Measurements from ENCODE around the gene GSK3B. TPM values are rescaled to one million over a fixed set of nuclear protein-coding genes. Genes with fewer than 3 reads are reported as not detected.

GSK3B gene
- total RNA-seq, 1 experiment from 2014 or later = 50.0 TPM

DNA sequence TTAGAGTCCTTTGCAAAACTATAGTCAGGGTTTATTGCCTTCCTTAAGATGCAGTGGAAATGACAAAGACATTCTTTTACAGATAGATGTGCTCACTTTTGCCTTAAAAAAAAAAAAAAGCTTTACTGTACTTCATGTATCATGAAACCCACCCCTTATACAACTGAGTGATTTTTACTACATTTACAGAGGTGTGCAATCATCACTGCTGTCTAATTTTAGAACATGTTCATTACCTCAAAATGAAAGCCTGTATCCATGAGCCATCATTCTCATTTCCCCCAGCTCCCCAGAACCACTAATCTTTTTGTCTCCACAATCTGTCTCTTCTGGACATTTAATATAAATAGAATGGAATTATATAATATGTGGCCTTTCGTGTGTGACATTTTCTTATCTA, 200.5 kb downstream of the GSK3B start:
- ChIA-PET RAD21 (ENCODE audit: low non-redundant PET in 1 of 2, low total read pairs in 2 of 2, uncharacterized antibody in 2 of 2, unreplicated experiment in 2 of 2) (interaction anchor here in 1 of 2 experiments (1.2 kb wide), 1 partner anchor 253 kb away, joined by 3 read pairs; no protein-coding TSS in a partner anchor), POLR2A (no interaction called here), CTCF (interaction anchor here (0.8 to 2.3 kb wide), 4 partner anchors 11 to 524 kb away, joined by 3 to 6 read pairs (median 4); no protein-coding TSS in a partner anchor)
- Histone ChIP-seq H3K4me1 (ENCODE audit: control insufficient read depth in 1 of 2, insufficient read depth in 2 of 2, low read length in 2 of 2) (no peaks in the 10 kb centered on the region), H3K9me2 (ENCODE audit: insufficient read depth) (no peaks in the 10 kb centered on the region), H4K20me1 (ENCODE audit: insufficient read depth) (no peaks in the 10 kb centered on the region), H3K79me2 (ENCODE audit: insufficient read depth, low read length) (no peaks in the 10 kb centered on the region), H2AFZ (ENCODE audit: low read depth, low read length, poor library complexity, severe bottlenecking) (no peak overlapping the region), H3K9ac (ENCODE audit: low read length) (no peak overlapping the region), H3K9me3 (ENCODE audit: control insufficient read depth in 1 of 2, insufficient read depth in 1 of 2, low read depth in 1 of 2, low read length in 2 of 2) (0 out of 4 replicates have a peak, but pooled peaks cover 0 to 6% of the 10 kb centered on the region in 2 experiments), H3K36me3 (ENCODE audit: control insufficient read depth in 1 of 2, insufficient read depth in 2 of 2, low read length in 2 of 2) (0 out of 4 replicates have a peak, but pooled peaks cover 0 to 3% of the 10 kb centered on the region in 2 experiments), H3K27me3 (ENCODE audit: insufficient read depth, low read length) (no peaks in the 10 kb centered on the region), H3K4me3 (replicated peaks in 1 of 2; ENCODE audit: low read depth in 1 of 2, low read length in 2 of 2) (no peak overlapping the region), H3K4me2 (ENCODE audit: low read length) (no peak overlapping the region), H3K27ac (ENCODE audit: low read depth, low read length) (no peak overlapping the region)
- no TSS peak for BruUV-seq (replicated peaks)
- ATAC-seq (no peak), DNase-seq (ENCODE audit: low read depth, low spot score) (no peak)
- TF ChIP-seq SP1 (IDR thresholded peaks at IDR 0.05; ENCODE audit: low read depth) = no peak
- TF ChIP-seq FOSL1 (IDR thresholded peaks at IDR 0.05; ENCODE audit: low read depth) = no peak
- TF ChIP-seq TCF7L2 (IDR thresholded peaks at IDR 0.05; ENCODE audit: borderline replicate concordance, extremely low read depth, insufficient read depth, insufficient read length) = no peak
- TF ChIP-seq ZFX (IDR thresholded peaks at IDR 0.05) = no peak
- TF ChIP-seq CBX3 (IDR thresholded peaks at IDR 0.05; ENCODE audit: low read depth) = no peak
- no peak for TF ChIP-seq EGR1 (IDR thresholded peaks at IDR 0.05; ENCODE audit: low read depth)
- TF ChIP-seq, protein P1, sequence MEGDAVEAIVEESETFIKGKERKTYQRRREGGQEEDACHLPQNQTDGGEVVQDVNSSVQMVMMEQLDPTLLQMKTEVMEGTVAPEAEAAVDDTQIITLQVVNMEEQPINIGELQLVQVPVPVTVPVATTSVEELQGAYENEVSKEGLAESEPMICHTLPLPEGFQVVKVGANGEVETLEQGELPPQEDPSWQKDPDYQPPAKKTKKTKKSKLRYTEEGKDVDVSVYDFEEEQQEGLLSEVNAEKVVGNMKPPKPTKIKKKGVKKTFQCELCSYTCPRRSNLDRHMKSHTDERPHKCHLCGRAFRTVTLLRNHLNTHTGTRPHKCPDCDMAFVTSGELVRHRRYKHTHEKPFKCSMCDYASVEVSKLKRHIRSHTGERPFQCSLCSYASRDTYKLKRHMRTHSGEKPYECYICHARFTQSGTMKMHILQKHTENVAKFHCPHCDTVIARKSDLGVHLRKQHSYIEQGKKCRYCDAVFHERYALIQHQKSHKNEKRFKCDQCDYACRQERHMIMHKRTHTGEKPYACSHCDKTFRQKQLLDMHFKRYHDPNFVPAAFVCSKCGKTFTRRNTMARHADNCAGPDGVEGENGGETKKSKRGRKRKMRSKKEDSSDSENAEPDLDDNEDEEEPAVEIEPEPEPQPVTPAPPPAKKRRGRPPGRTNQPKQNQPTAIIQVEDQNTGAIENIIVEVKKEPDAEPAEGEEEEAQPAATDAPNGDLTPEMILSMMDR (IDR thresholded peaks at IDR 0.05 in 2 of 3, conservative IDR thresholded peaks at IDR 0.05 in 1 of 3; ENCODE audit: borderline replicate concordance in 1 of 3, insufficient read depth in 1 of 3, low read depth in 2 of 3, low read length in 2 of 3) = no peak
- TF ChIP-seq, protein P2, sequence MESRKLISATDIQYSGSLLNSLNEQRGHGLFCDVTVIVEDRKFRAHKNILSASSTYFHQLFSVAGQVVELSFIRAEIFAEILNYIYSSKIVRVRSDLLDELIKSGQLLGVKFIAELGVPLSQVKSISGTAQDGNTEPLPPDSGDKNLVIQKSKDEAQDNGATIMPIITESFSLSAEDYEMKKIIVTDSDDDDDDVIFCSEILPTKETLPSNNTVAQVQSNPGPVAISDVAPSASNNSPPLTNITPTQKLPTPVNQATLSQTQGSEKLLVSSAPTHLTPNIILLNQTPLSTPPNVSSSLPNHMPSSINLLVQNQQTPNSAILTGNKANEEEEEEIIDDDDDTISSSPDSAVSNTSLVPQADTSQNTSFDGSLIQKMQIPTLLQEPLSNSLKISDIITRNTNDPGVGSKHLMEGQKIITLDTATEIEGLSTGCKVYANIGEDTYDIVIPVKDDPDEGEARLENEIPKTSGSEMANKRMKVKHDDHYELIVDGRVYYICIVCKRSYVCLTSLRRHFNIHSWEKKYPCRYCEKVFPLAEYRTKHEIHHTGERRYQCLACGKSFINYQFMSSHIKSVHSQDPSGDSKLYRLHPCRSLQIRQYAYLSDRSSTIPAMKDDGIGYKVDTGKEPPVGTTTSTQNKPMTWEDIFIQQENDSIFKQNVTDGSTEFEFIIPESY (IDR thresholded peaks at IDR 0.05; ENCODE audit: extremely low read depth, insufficient replicate concordance, low read length) = no peak
- TF ChIP-seq, protein P3, sequence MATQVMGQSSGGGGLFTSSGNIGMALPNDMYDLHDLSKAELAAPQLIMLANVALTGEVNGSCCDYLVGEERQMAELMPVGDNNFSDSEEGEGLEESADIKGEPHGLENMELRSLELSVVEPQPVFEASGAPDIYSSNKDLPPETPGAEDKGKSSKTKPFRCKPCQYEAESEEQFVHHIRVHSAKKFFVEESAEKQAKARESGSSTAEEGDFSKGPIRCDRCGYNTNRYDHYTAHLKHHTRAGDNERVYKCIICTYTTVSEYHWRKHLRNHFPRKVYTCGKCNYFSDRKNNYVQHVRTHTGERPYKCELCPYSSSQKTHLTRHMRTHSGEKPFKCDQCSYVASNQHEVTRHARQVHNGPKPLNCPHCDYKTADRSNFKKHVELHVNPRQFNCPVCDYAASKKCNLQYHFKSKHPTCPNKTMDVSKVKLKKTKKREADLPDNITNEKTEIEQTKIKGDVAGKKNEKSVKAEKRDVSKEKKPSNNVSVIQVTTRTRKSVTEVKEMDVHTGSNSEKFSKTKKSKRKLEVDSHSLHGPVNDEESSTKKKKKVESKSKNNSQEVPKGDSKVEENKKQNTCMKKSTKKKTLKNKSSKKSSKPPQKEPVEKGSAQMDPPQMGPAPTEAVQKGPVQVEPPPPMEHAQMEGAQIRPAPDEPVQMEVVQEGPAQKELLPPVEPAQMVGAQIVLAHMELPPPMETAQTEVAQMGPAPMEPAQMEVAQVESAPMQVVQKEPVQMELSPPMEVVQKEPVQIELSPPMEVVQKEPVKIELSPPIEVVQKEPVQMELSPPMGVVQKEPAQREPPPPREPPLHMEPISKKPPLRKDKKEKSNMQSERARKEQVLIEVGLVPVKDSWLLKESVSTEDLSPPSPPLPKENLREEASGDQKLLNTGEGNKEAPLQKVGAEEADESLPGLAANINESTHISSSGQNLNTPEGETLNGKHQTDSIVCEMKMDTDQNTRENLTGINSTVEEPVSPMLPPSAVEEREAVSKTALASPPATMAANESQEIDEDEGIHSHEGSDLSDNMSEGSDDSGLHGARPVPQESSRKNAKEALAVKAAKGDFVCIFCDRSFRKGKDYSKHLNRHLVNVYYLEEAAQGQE (IDR thresholded peaks at IDR 0.05; ENCODE audit: low read depth) = no peak
- no peak for TF ChIP-seq ELF1 (IDR thresholded peaks at IDR 0.05; ENCODE audit: borderline replicate concordance, low read depth)
- no peak for TF ChIP-seq SRF (IDR thresholded peaks at IDR 0.05; ENCODE audit: low read depth)
- TF ChIP-seq, protein P4, sequence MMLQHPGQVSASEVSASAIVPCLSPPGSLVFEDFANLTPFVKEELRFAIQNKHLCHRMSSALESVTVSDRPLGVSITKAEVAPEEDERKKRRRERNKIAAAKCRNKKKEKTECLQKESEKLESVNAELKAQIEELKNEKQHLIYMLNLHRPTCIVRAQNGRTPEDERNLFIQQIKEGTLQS (IDR thresholded peaks at IDR 0.05) = no peak
- TF ChIP-seq POLR2A (IDR thresholded peaks at IDR 0.05; ENCODE audit: borderline replicate concordance, extremely low read depth, insufficient read depth, insufficient read length) = no peak
- TF ChIP-seq CEBPB (IDR thresholded peaks at IDR 0.05; ENCODE audit: low read depth) = no peak
- no peak for TF ChIP-seq EZH2 (IDR thresholded peaks at IDR 0.05)
- intact Hi-C loops (cut with micrococcal nuclease) = no loop called here

Data from HCT116 (cell line).